ENCODE measurements around the gene SEC61B. TPM values are rescaled to one million over a fixed set of nuclear protein-coding genes. Genes with fewer than 3 reads are reported as not detected.

The SEC61B gene
- 86.3 TPM for total RNA-seq

GRCh38 chr9:99221621-99222415, at the start of gene SEC61B, which contains the start of gene ALG2:
SEC61B (plus strand) TSS chr9:99222282; CDS start chr9:99222364, 82 bp downstream.
ALG2 (minus strand) TSS chr9:99221942; CDS start chr9:99221894, 48 bp downstream.
- DNase-seq (ENCODE audit: low spot score) (peak; percentile 96), ATAC-seq (peak; percentile 99)
- intact Hi-C loops (cut with DNase I) = no loop called here

GRCh38 chr9:99173570-99174504, 48.2 kb upstream of the SEC61B start:
- ATAC-seq = peak; percentile 94
- DNase-seq (ENCODE audit: low spot score) = no peak
- intact Hi-C loops (cut with DNase I) = no loop called here

GRCh38 chr9:99176527-99177013, 45.5 kb upstream of the SEC61B start:
- DNase-seq (ENCODE audit: low spot score) = no peak
- intact Hi-C loops (cut with DNase I) = no loop called here
- no peak for ATAC-seq

GRCh38 chr9:99177576-99178366, 44.3 kb upstream of the SEC61B start:
- DNase-seq (ENCODE audit: low spot score) = no peak
- ATAC-seq = no peak
- intact Hi-C loops (cut with DNase I) = no loop called here

- ATAC-seq (no peak), DNase-seq (ENCODE audit: low spot score) (no peak)
- intact Hi-C loops (cut with DNase I) = no loop called here
These were observed 42.9 kb upstream of the SEC61B start for GRCh38 chr9:99178912-99179872.

GRCh38 chr9:99180199-99180598, 41.9 kb upstream of the SEC61B start:
- intact Hi-C loops (cut with DNase I) = no loop called here
- DNase-seq (ENCODE audit: low spot score) (no peak), ATAC-seq (no peak)

GRCh38 chr9:99180662-99181061, 41.4 kb upstream of the SEC61B start:
- DNase-seq (ENCODE audit: low spot score) (no peak), ATAC-seq (no peak)
- intact Hi-C loops (cut with DNase I) = loop anchor here (1.0 kb wide), 1 partner anchor 44 kb away; no protein-coding TSS in a partner anchor

- intact Hi-C loops (cut with DNase I) = loop anchor here (1.0 kb wide), 1 partner anchor 43 kb away; no protein-coding TSS in a partner anchor
- no peak for DNase-seq (ENCODE audit: low spot score)
- no peak for ATAC-seq
These were observed 40.9 kb upstream of the SEC61B start for GRCh38 chr9:99181206-99181605.

- intact Hi-C loops (cut with DNase I) = loop anchor here (1.0 kb wide), 1 partner anchor 43 kb away; no protein-coding TSS in a partner anchor
- ATAC-seq (no peak), DNase-seq (ENCODE audit: low spot score) (no peak)
These were observed 40.5 kb upstream of the SEC61B start for GRCh38 chr9:99181621-99182020.

GRCh38 chr9:99182356-99182755, 39.7 kb upstream of the SEC61B start:
- ATAC-seq (no peak), DNase-seq (ENCODE audit: low spot score) (no peak)
- intact Hi-C loops (cut with DNase I) = no loop called here

- intact Hi-C loops (cut with DNase I) = no loop called here
- ATAC-seq (no peak), DNase-seq (ENCODE audit: low spot score) (no peak)
These were observed 38.5 kb upstream of the SEC61B start for GRCh38 chr9:99183616-99184015.

- ATAC-seq (peak; percentile 75), DNase-seq (ENCODE audit: low spot score) (peak; percentile 74)
- intact Hi-C loops (cut with DNase I) = no loop called here
These were observed 38.0 kb upstream of the SEC61B start for GRCh38 chr9:99184110-99184474.

GRCh38 chr9:99184475-99185347, 37.4 kb upstream of the SEC61B start:
- ATAC-seq (peak; percentile 94), DNase-seq (ENCODE audit: low spot score) (peak; percentile 94)
- intact Hi-C loops (cut with DNase I) = no loop called here

GRCh38 chr9:99185348-99185632, 36.8 kb upstream of the SEC61B start:
- intact Hi-C loops (cut with DNase I) = no loop called here
- DNase-seq (ENCODE audit: low spot score) (no peak), ATAC-seq (no peak)

GRCh38 chr9:99185934-99186333, 36.1 kb upstream of the SEC61B start:
- ATAC-seq = no peak
- no peak for DNase-seq (ENCODE audit: low spot score)
- intact Hi-C loops (cut with DNase I) = no loop called here

- intact Hi-C loops (cut with DNase I) = no loop called here
- no peak for DNase-seq (ENCODE audit: low spot score)
- ATAC-seq = no peak
These were observed 34.8 kb upstream of the SEC61B start for GRCh38 chr9:99187311-99187710.

- no peak for ATAC-seq
- intact Hi-C loops (cut with DNase I) = no loop called here
- DNase-seq (ENCODE audit: low spot score) = no peak
These were observed 32.9 kb upstream of the SEC61B start for GRCh38 chr9:99189186-99189585.
